Measurements from ENCODE around the gene TMPRSS11A.

- TF ChIP-seq POLR2A (IDR thresholded peaks at IDR 0.05; ENCODE audit: low read depth, low read length) (no peak), POLR2AphosphoS5 (IDR thresholded peaks at IDR 0.05; ENCODE audit: low read depth, low read length) (no peak), TAF1 (IDR thresholded peaks at IDR 0.05; ENCODE audit: borderline replicate concordance, low read depth, low read length) (no peak)
Observed at GRCh38 chr4:67983333-67983732, 20.0 kb upstream of the TMPRSS11A start.
